NCI-H146 treated with DMSO at 0.1 percent for 48 hours (cell line): ENCODE results near the gene PLA2G10.
"Not testable (repeated sequence)": the region's sequence is repeated elsewhere in the genome, so short reads cannot be mapped to it uniquely, and the experiment has no call there.

Experiments
- DNase-seq: peaks from one replicate; lab custom pipeline; 2025; ENCODE audit not compliant: unreplicated experiment; lab: John Stamatoyannopoulos, UW

The PLA2G10 gene

GRCh38 chr16:14667347-14668266, 26.5 kb downstream of the PLA2G10 start:
- no peak for DNase-seq

- no peak for DNase-seq
Observed at GRCh38 chr16:14658063-14658462, 36.0 kb downstream of the PLA2G10 start.

- DNase-seq, result no peak
Observed at GRCh38 chr16:14652726-14653125, 41.4 kb downstream of the PLA2G10 start.

GRCh38 chr16:14650629-14651028, 43.5 kb downstream of the PLA2G10 start:
- no peak for DNase-seq

GRCh38 chr16:14649816-14650215, 44.3 kb downstream of the PLA2G10 start:
- DNase-seq, result no peak

- no peak for DNase-seq
Observed at GRCh38 chr16:14641926-14642325, 52.2 kb downstream of the PLA2G10 start.

GRCh38 chr16:14641206-14641605, 52.9 kb downstream of the PLA2G10 start:
- DNase-seq, result no peak

GRCh38 chr16:14640538-14640937, 53.6 kb downstream of the PLA2G10 start:
- DNase-seq, result no peak

GRCh38 chr16:14636951-14637240, 57.2 kb downstream of the PLA2G10 start:
- DNase-seq, result not testable (repeated sequence)

- DNase-seq, result not testable (repeated sequence)
Observed at GRCh38 chr16:14636179-14636950, 57.7 kb downstream of the PLA2G10 start.

GRCh38 chr16:14635395-14636165, 58.5 kb downstream of the PLA2G10 start:
- DNase-seq, result no peak

- no peak for DNase-seq
Observed at GRCh38 chr16:14634389-14634725, 59.8 kb downstream of the PLA2G10 start.

GRCh38 chr16:14632693-14633569, 61.2 kb downstream of the PLA2G10 start, which contains the start of gene BFAR:
Gene BFAR (plus strand): TSS chr16:14632951. CDS start chr16:14644347, 11,396 bp downstream.
- DNase-seq, result peak; percentile 98

GRCh38 chr16:14630620-14631330, 63.3 kb downstream of the PLA2G10 start:
- DNase-seq, result not testable (repeated sequence)

GRCh38 chr16:14629919-14630619, 64.0 kb downstream of the PLA2G10 start, which contains the start of gene PARN:
Gene PARN (minus strand): TSS chr16:14630260. CDS start chr16:14630125, 135 bp downstream.
- DNase-seq, result peak; percentile 97

GRCh38 chr16:14629612-14629918, 64.5 kb downstream of the PLA2G10 start:
- DNase-seq, result no peak

GRCh38 chr16:14628806-14629611, 65.1 kb downstream of the PLA2G10 start:
- DNase-seq, result no peak

- no peak for DNase-seq
Observed at GRCh38 chr16:14627078-14627477, 67.0 kb downstream of the PLA2G10 start.
